DMS153 (cell line): ENCODE results near the gene GPR107.
A peak's percentile ranks its signal among the peaks of the same experiment; 100 is the strongest.

Experiments used
- DNase-seq: peaks from one replicate; lab custom pipeline; 2025; lab: John Stamatoyannopoulos, UW

Gene GPR107

GRCh38 chr9:130159915-130160670 is 106.4 kb downstream of the GPR107 start:
- DNase-seq, result peak; percentile 43

GRCh38 chr9:130160862-130161470 is 107.3 kb downstream of the GPR107 start:
- DNase-seq, result no peak

- DNase-seq, result no peak
Measured at GRCh38 chr9:130165579-130165978, 111.9 kb downstream of the GPR107 start.

- no peak for DNase-seq
Measured at GRCh38 chr9:130166399-130166798, 112.7 kb downstream of the GPR107 start.

- no peak for DNase-seq
Measured at GRCh38 chr9:130167927-130168326, 114.2 kb downstream of the GPR107 start.

- no peak for DNase-seq
Measured at GRCh38 chr9:130171226-130172148, 117.8 kb downstream of the GPR107 start.

GRCh38 chr9:130172161-130172857 is 118.6 kb downstream of the GPR107 start, which contains the start of gene NCS1:
TSS of gene NCS1 (plus strand) at chr9:130172404. CDS start at chr9:130172664, 260 bp downstream.
- peak; percentile 9 for DNase-seq

GRCh38 chr9:130172858-130173665 is 119.4 kb downstream of the GPR107 start:
- DNase-seq, result no peak

- DNase-seq, result no peak
Measured at GRCh38 chr9:130173666-130173983, 119.9 kb downstream of the GPR107 start.

- DNase-seq, result no peak
Measured at GRCh38 chr9:130174025-130174424, 120.3 kb downstream of the GPR107 start.

GRCh38 chr9:130174920-130175321 is 121.2 kb downstream of the GPR107 start:
- DNase-seq, result no peak

- no peak for DNase-seq
Measured at GRCh38 chr9:130175355-130175754, 121.6 kb downstream of the GPR107 start.

- DNase-seq, result no peak
Measured at GRCh38 chr9:130176760-130177159, 123.1 kb downstream of the GPR107 start.

- DNase-seq, result no peak
Measured at GRCh38 chr9:130177898-130178805, 124.4 kb downstream of the GPR107 start.

GRCh38 chr9:130179331-130179907 is 125.7 kb downstream of the GPR107 start:
- DNase-seq, result no peak

- no peak for DNase-seq
Measured at GRCh38 chr9:130180516-130180915, 126.8 kb downstream of the GPR107 start.

GRCh38 chr9:130181678-130182380 is 128.1 kb downstream of the GPR107 start:
- DNase-seq, result no peak

- DNase-seq, result no peak
Measured at GRCh38 chr9:130182381-130182909, 128.7 kb downstream of the GPR107 start.
